ENCODE data around the gene MMP19.

DNA sequence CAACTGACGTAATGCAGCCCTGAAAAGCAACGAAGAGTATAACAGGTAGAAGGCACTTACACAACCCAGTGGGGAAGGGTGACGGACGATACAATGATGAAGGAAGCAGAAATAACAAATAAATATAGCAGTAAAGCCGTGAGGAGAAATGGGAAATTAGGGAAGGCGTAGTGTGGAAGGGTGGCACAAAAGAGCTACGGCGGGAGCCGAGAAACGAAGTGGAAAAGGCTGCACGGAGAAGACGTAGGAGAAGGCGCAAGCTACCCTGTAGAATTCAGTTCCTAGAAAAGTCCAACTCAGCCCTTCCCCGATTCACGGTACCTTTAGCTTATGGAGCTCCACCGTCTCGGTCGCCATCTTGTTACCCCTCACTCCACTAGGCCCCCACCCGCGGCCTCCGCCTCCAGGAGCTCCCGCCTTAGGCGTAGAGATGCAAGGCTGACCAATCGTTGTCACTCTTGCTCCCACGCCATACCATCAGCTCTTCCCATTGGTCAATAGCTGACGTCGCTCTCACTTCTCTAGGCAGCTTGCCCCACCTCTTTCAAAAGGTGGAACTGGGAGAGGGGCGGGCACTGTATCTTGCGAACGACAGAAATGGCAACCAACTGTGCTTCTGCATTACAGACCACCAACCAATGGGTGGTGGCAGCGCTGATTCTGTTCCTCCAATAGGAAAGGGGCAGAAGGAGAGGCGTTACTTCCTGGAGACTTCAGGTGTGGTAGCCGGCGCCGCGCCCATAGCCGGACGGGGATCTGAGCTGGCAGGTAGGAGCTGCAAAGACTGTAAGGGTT, 25.2 kb downstream of the MMP19 start, which contains the start of the genes ORMDL2 and SARNP:
- TF ChIP-seq, protein P1, sequence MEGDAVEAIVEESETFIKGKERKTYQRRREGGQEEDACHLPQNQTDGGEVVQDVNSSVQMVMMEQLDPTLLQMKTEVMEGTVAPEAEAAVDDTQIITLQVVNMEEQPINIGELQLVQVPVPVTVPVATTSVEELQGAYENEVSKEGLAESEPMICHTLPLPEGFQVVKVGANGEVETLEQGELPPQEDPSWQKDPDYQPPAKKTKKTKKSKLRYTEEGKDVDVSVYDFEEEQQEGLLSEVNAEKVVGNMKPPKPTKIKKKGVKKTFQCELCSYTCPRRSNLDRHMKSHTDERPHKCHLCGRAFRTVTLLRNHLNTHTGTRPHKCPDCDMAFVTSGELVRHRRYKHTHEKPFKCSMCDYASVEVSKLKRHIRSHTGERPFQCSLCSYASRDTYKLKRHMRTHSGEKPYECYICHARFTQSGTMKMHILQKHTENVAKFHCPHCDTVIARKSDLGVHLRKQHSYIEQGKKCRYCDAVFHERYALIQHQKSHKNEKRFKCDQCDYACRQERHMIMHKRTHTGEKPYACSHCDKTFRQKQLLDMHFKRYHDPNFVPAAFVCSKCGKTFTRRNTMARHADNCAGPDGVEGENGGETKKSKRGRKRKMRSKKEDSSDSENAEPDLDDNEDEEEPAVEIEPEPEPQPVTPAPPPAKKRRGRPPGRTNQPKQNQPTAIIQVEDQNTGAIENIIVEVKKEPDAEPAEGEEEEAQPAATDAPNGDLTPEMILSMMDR (conservative IDR thresholded peaks at IDR 0.05 in 1 of 2, IDR thresholded peaks at IDR 0.05 in 1 of 2; ENCODE audit: extremely low read depth in 1 of 2, insufficient read depth in 1 of 2, low read depth in 1 of 2, low read length in 2 of 2) = no peak
- TF ChIP-seq EZH2 (IDR thresholded peaks at IDR 0.05; ENCODE audit: borderline replicate concordance, low read length) = no peak

All from mammary epithelial cell (primary cell).